ENCODE data around the gene PRKCI.
"Not testable (repeated sequence)": the region's sequence is repeated elsewhere in the genome, so short reads cannot be mapped to it uniquely, and the experiment has no call there.

PRKCI gene

DNA sequence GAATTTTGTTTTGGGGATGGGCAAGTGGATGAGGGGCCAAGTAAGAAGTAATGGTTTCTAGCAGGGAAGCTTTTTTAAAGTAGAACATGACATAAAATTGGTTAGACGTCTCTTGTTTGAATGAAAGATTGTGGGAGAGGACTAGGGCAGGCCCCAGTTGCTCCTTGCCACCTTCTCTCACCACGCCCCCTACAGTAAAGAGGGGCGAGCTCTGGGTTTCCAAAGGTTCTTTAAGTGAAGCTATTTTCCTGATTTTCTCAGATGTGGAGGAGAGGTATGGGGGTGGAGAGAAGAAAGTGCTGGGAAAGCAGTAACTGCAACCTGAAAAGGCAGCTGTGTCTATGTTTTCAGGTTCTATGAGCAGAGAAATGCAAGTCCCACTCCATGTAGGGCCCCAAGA is 102.7 kb downstream of the PRKCI start:
- no peak overlapping the region for H2AFZ ChIP-seq
- no peak overlapping the region for H3K27ac ChIP-seq
- H3K9me3 ChIP-seq (ENCODE audit: control insufficient read depth, low read length) = no peaks in the 10 kb centered on the region
- no peak overlapping the region for H3K9ac ChIP-seq
- H3K27me3 ChIP-seq (ENCODE audit: control insufficient read depth, insufficient read depth, low read length) = no peaks in the 10 kb centered on the region
- H3K36me3 ChIP-seq (ENCODE audit: control insufficient read depth, insufficient read depth, low read length) = no peaks in the 10 kb centered on the region
- no peaks in the 10 kb centered on the region for H3K4me1 ChIP-seq
- no peak overlapping the region for H3K4me3 ChIP-seq (ENCODE audit: low read depth, low read length)
- H3K79me2 ChIP-seq = no peaks in the 10 kb centered on the region
- TF ChIP-seq, protein P1, sequence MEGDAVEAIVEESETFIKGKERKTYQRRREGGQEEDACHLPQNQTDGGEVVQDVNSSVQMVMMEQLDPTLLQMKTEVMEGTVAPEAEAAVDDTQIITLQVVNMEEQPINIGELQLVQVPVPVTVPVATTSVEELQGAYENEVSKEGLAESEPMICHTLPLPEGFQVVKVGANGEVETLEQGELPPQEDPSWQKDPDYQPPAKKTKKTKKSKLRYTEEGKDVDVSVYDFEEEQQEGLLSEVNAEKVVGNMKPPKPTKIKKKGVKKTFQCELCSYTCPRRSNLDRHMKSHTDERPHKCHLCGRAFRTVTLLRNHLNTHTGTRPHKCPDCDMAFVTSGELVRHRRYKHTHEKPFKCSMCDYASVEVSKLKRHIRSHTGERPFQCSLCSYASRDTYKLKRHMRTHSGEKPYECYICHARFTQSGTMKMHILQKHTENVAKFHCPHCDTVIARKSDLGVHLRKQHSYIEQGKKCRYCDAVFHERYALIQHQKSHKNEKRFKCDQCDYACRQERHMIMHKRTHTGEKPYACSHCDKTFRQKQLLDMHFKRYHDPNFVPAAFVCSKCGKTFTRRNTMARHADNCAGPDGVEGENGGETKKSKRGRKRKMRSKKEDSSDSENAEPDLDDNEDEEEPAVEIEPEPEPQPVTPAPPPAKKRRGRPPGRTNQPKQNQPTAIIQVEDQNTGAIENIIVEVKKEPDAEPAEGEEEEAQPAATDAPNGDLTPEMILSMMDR (IDR thresholded peaks at IDR 0.05) = no peak
- H3K4me2 ChIP-seq (ENCODE audit: low read length) = no peak overlapping the region

GRCh38 chr3:170327040-170327808 is 105.0 kb downstream of the PRKCI start:
- TF ChIP-seq, protein P1 (IDR thresholded peaks at IDR 0.05) = no peak
- no peaks in the 10 kb centered on the region for H3K27me3 ChIP-seq (ENCODE audit: control insufficient read depth, insufficient read depth, low read length)

DNA sequence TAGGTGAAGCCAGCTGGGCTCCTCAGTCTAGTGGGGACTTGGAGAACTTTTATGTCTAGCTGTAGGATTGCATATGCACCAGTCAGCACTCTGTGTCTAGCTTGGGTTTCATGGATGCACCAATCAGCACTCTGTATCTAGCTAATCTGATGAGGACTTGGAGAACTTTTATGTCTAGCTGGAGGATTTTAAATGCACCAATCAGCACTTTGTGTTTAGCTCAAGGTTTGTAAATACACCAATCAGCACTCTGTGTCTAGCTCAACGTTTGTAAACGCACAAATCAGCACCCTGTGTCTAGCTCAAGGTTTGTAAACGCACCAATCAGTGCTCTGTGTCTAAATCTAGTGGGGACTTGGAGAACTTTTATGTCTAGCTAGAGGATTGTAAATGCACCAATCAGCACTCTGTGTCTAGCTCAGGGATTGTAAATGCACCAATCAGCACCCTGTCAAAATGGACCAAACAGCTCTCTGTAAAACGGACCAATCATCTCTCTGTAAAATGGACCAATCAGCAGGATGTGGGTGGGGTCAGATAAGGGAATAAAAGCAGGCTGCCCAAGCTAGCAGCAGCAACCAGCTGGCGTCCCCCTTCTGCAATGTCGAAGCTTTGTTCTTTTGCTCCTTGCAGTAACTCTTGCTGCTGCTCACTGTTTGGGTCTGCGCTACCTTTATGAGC is 105.8 kb downstream of the PRKCI start:
- H3K27me3 ChIP-seq (ENCODE audit: control insufficient read depth, insufficient read depth, low read length); H3K9me3 ChIP-seq (ENCODE audit: control insufficient read depth, low read length); H3K9ac ChIP-seq; H3K27ac ChIP-seq; H3K4me3 ChIP-seq (ENCODE audit: low read depth, low read length); H3K36me3 ChIP-seq (ENCODE audit: control insufficient read depth, insufficient read depth, low read length); H2AFZ ChIP-seq; H3K4me1 ChIP-seq; H3K4me2 ChIP-seq (ENCODE audit: low read length); H3K79me2 ChIP-seq: not testable (repeated sequence)

More at GRCh38 chr3:170327040-170327808, 105.0 kb downstream of the PRKCI start:
- no peak overlapping the region for H3K9ac ChIP-seq
- no peak overlapping the region for H2AFZ ChIP-seq
- no peak overlapping the region for H3K4me2 ChIP-seq (ENCODE audit: low read length)
- H3K36me3 ChIP-seq (ENCODE audit: control insufficient read depth, insufficient read depth, low read length) = no peaks in the 10 kb centered on the region
- no peaks in the 10 kb centered on the region for H3K9me3 ChIP-seq (ENCODE audit: control insufficient read depth, low read length)
- no peak overlapping the region for H3K27ac ChIP-seq
- peaks cover 5% of the 10 kb centered on the region for H3K4me1 ChIP-seq
- H3K79me2 ChIP-seq = no peaks in the 10 kb centered on the region
- H3K4me3 ChIP-seq (ENCODE audit: low read depth, low read length) = no peak overlapping the region

DNA sequence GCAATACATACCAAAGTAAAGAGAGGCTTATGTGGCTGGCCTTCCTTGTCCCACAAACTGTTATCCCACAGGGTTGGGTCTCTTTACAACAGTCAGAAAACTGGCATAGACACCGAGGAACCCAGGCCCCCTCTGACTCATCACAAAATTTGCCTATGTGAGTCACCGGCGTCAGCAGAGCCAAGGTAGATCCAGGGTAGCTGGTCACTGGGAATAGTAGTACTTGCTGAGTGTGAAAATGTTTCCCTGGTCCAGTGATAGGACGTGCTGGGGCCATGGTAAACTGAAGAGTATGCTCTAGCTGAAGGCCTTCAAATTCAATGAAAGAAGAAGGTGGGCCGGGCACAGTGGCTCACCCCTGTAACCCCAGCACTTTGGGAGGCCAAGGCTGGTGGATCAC is 108.1 kb downstream of the PRKCI start:
- H3K27me3 ChIP-seq (ENCODE audit: control insufficient read depth, insufficient read depth, low read length) = no peaks in the 10 kb centered on the region
- TF ChIP-seq, protein P1 (IDR thresholded peaks at IDR 0.05) = no peak
- H3K27ac ChIP-seq = no peak overlapping the region
- no peak overlapping the region for H2AFZ ChIP-seq
- no peak overlapping the region for H3K4me2 ChIP-seq (ENCODE audit: low read length)
- peaks cover 5% of the 10 kb centered on the region for H3K4me1 ChIP-seq
- H3K4me3 ChIP-seq (ENCODE audit: low read depth, low read length) = no peak overlapping the region
- no peaks in the 10 kb centered on the region for H3K79me2 ChIP-seq
- no peak overlapping the region for H3K9ac ChIP-seq
- no peaks in the 10 kb centered on the region for H3K36me3 ChIP-seq (ENCODE audit: control insufficient read depth, insufficient read depth, low read length)
- no peaks in the 10 kb centered on the region for H3K9me3 ChIP-seq (ENCODE audit: control insufficient read depth, low read length)

DNA sequence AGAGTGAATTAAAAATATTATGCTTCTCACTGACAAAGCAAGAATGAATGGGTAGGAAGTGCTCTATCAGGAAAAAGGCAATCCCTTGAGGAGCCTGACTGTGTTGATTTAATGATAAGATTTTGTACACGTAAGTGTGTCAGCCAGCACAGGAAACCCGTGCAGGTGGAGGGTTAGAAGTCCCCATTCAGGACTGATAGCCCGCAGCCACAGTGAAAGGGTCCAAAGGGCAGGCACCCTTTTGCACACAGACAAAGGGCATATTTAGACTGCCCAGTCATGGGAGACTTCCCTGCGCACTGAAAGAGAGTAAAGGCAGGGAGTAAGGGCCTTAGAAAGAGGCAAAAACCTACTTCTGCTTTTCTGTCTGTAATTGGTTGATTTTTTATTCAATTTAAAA is 108.9 kb downstream of the PRKCI start:
- H3K27me3 ChIP-seq (ENCODE audit: control insufficient read depth, insufficient read depth, low read length) = no peaks in the 10 kb centered on the region
- H3K9me3 ChIP-seq (ENCODE audit: control insufficient read depth, low read length) = no peaks in the 10 kb centered on the region
- TF ChIP-seq, protein P1 (IDR thresholded peaks at IDR 0.05) = no peak
- no peak overlapping the region for H3K4me3 ChIP-seq (ENCODE audit: low read depth, low read length)
- peak overlapping the region; percentile 47 for H3K4me2 ChIP-seq (ENCODE audit: low read length)
- peak overlapping the region; percentile 60 for H2AFZ ChIP-seq
- no peaks in the 10 kb centered on the region for H3K79me2 ChIP-seq
- H3K9ac ChIP-seq = no peak overlapping the region
- no peaks in the 10 kb centered on the region for H3K36me3 ChIP-seq (ENCODE audit: control insufficient read depth, insufficient read depth, low read length)
- H3K27ac ChIP-seq = no peak overlapping the region
- peaks cover 5% of the 10 kb centered on the region for H3K4me1 ChIP-seq
